ENCODE results near the gene TSEN54.

Gene TSEN54

DNA sequence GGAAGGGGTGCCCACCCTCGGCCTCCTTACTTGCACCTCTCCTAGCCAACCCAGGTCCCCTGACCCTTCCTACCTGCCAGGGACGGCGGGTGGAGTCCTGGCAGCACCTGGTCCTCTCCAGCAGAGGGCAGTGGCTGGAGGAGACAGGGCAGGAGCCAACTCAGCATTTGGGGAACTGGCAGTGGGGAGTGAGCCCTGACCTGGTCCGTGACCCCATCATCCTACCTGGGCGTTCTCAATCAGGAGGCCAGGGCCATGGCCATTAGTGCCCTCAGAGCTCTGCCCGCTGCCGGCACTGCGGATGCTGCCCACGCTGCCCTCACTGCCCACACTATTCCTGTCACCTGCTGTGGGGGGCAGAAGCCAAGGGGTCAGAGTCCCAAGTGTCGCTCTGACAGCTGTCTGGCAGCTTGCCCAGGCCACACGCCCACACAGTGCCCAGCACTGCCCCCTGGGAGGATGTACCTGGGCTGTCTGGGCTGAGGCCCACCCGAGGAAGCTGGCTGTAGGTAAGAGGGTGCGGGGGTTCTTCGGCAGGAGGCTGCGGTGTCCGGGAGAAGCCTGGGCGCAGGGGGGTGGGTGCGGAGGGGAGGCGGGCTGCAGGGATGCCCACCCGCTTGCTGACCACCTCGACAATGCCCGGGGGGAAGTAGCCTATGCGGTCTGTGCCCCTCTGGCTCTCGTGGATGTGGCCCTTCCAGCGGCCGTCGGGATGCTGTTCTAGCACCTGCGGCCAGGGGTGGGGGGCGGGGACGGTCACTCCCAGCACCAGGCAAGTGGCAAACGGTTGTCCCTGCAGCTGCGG, 11.8 kb upstream of the TSEN54 start:
- DNase-seq, result no peak

DNA sequence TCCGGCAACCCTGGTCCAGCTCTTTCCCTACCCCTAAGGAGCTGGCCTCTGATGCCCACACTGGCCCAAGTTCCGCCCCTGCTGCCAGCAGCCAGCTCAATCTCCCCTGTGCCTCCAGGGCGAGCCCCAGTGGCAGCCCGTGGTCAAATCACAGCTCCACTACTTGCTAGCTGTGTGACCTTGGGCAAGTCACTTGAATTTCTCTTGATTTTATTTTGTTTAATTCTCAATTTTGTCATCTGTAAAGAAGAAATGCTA, 11.2 kb upstream of the TSEN54 start:
- DNase-seq, result no peak

DNA sequence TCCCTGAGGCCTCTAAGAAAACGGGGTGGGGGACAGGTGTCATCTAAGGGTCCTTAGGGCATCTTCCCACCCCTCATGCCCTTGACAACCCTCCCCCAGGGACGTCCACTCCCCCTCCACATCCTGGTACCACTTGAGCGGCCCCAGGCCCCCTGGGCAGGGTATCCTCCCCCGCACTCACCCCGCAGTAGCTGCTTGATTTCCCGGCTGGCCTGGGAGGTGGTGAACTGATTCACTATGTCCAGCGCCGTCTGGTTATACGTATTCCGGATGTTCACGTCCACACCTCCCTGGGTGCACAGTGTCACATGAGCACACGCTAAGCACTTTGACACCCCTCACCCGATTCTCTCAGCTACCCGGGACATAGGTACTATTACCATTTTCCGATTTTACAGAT, 10.7 kb upstream of the TSEN54 start:
- no peak for DNase-seq

- DNase-seq, result no peak
Measured at GRCh38 chr17:75506134-75506533, 10.2 kb upstream of the TSEN54 start.

GRCh38 chr17:75506888-75507287, 9.4 kb upstream of the TSEN54 start:
- no peak for DNase-seq

GRCh38 chr17:75507733-75508719, 8.3 kb upstream of the TSEN54 start:
- no peak for DNase-seq

GRCh38 chr17:75508931-75509361, 7.4 kb upstream of the TSEN54 start:
- DNase-seq, result no peak

DNA sequence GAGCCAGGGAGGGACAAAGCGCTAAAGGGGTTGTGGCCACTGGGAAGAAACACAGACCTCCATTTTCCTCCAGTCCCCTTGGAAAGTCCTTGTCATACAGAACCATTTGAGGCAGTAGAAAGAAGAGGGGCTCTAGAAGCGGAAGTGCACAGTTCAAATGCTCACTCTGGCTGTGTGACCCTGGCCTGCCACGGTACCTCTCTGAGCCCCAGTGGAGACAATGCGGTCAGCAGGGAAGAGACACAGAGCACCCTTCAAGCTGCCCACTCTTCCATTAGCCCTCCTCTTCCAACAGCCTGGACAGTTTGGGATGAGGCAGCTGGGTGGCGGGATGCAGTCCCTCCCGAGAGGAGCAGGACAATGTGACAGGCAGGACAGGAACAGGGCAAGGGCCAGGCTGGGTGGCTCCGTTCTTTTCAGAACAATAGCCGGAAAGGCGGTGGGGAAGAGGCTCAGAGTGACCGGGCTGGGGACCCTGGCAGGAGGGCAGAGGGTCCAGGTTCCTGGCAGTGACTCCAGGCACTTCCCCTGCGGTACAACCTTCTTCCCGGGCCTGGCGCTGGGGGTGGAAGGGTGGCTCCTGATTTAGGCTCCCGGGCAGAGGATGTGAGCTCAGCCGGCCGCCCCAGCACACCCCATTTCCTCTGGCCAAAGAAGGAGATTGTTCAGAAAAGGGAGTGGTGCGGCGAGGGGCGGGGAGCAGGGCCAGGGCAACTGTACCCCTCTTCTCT, 6.6 kb upstream of the TSEN54 start:
- DNase-seq, result no peak

- DNase-seq, result no peak
Measured at GRCh38 chr17:75511270-75511609, 5.1 kb upstream of the TSEN54 start.

- DNase-seq, result no peak
Measured at GRCh38 chr17:75511610-75512575, 4.4 kb upstream of the TSEN54 start.

GRCh38 chr17:75512926-75513640, 3.2 kb upstream of the TSEN54 start:
- DNase-seq, result no peak

GRCh38 chr17:75513641-75514000, 2.7 kb upstream of the TSEN54 start:
- no peak for DNase-seq

GRCh38 chr17:75514299-75514918, 1.9 kb upstream of the TSEN54 start:
- DNase-seq, result no peak

GRCh38 chr17:75514919-75515495, 1.3 kb upstream of the TSEN54 start:
- DNase-seq, result no peak

DNA sequence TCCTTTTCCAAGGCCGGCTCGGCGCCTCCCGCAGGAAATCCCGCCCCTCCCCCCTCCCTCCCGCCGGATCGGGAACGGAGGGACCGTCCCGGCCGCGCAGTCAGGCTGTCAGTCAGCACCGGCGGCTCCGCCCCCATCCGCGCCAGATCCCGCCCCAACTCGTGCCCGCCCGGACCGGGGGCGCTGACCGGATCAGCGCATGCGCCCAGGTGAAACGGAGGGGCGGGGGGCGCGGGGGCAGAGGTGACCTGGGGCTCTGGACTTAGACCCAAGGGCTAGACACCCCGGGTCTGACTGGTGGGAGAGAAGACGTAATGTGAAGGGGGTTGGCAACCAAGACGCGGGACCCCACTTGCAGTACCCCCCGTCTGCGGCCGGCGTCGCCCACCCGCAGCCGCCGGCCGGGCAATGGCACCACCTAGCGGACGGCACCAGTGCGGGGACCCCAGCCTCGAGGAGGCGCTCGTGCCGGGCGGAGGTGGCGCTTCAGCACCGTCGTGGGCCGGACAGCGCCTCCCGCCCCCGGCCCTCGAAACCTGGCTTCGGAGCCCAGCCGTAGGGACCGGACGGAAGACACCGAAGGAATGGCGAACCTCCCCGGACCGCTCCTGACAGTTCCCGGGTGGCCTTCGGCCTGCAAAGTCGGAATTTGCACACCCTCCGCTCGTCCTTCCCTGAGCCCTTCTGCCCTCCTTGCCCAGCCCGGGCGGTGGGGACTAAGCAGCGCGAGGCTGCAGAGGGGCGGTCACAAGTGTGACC, 653 bp upstream of the TSEN54 start, which contains the start of gene CASKIN2:
Gene CASKIN2 (minus strand): TSS at position 42 of the 759 bp plus-strand sequence. CDS start 1,733 bp downstream, outside the sequence.
- DNase-seq, result peak; percentile 67

- DNase-seq, result no peak
Measured at GRCh38 chr17:75516619-75517296, 430 bp downstream of the TSEN54 start.

- DNase-seq, result no peak
Measured at GRCh38 chr17:75517297-75517865, 1.1 kb downstream of the TSEN54 start.

- DNase-seq, result no peak
Measured at GRCh38 chr17:75518201-75518600, 1.9 kb downstream of the TSEN54 start.

DNA sequence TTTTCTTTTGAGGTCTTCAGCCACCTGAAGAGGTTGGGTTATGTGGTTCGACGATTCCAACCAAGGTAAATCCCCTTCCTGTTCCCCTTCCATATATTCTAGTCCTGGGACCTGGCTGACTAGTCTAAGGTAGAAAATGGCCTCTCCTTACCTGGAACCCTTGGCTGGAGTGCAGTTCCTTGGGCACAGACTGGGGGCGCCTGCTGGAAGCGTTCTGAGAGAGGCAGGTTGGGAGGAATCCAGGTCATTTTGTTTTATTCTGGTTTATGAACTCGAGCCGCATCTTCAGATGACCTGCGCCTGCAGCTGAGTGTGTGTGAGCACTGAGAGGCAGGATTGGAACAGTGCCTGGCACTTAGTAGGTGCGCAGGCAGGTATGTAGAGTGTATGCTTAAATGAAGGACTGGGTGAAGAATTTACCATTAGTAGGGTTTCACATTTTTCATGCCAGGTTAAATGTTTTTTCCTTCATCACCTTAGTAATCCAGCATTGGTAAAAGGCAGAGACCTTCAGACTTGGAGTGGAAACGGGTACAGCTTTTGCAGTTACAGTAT, 2.7 kb downstream of the TSEN54 start:
- DNase-seq, result no peak
